ENCODE measurements around the gene MORN1. TPM values are rescaled to one million over a fixed set of nuclear protein-coding genes. Genes with fewer than 3 reads are reported as not detected.

Gene MORN1
- total RNA-seq, 4 donors from 2014 or later = 0.59 to 20.0 (median 9.5) TPM

DNA sequence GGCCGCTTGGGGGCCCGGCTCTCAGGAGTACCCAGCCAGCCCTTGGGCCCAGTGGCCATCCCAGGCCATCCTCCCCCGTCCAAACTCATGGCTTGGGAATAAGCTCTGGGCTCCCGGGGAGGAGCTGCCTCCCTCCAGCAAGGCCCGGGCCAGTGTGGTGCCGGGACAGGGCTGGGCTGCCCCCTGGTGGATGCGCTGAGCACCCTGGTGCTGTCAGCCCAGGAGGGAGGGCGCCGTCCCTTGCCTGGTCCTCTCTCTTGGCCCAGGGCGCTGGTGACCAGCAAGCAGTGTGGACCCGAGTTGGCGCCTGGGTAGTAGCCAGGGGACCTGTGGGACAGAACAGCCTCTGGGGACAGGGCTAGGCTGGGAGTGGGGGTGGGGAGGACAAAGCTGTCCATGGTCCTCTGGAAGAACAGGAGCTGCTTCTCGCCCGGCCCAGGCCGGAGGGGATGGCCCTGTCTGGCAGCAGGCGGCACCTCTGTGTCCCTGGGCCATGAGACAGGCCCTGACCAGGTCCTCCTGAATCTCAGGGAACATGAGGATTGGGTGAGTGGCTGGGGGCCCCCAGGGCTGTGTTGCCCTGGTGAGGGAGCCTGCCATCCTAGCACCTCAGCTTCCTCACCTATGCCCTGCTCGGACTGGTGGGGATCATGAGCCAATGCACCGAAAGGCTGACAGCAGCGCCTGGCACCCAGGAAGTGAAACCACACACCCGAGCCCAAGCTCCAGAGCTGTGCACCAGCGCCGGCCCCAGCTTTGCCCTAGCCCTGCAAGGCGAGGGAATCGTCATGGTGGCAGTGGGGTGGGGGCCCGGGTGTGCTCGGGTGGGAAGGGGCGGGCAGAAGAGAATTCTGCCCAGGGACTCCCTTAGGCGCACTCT lies 9.4 kb downstream of the MORN1 start:
- TF ChIP-seq, protein P1, sequence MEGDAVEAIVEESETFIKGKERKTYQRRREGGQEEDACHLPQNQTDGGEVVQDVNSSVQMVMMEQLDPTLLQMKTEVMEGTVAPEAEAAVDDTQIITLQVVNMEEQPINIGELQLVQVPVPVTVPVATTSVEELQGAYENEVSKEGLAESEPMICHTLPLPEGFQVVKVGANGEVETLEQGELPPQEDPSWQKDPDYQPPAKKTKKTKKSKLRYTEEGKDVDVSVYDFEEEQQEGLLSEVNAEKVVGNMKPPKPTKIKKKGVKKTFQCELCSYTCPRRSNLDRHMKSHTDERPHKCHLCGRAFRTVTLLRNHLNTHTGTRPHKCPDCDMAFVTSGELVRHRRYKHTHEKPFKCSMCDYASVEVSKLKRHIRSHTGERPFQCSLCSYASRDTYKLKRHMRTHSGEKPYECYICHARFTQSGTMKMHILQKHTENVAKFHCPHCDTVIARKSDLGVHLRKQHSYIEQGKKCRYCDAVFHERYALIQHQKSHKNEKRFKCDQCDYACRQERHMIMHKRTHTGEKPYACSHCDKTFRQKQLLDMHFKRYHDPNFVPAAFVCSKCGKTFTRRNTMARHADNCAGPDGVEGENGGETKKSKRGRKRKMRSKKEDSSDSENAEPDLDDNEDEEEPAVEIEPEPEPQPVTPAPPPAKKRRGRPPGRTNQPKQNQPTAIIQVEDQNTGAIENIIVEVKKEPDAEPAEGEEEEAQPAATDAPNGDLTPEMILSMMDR (IDR thresholded peaks at IDR 0.05) = peak; percentile 90 to 99 (median 98)
- TF ChIP-seq POLR2A (IDR thresholded peaks at IDR 0.05) = no peak
- intact Hi-C loops (cut with DNase I; ENCODE audit: low total_unique reads) = loop anchor here (2.0 to 10.0 kb wide), 2 partner anchors 67 to 187 kb away; partner anchors contain the start of gene FAAP20

DNA sequence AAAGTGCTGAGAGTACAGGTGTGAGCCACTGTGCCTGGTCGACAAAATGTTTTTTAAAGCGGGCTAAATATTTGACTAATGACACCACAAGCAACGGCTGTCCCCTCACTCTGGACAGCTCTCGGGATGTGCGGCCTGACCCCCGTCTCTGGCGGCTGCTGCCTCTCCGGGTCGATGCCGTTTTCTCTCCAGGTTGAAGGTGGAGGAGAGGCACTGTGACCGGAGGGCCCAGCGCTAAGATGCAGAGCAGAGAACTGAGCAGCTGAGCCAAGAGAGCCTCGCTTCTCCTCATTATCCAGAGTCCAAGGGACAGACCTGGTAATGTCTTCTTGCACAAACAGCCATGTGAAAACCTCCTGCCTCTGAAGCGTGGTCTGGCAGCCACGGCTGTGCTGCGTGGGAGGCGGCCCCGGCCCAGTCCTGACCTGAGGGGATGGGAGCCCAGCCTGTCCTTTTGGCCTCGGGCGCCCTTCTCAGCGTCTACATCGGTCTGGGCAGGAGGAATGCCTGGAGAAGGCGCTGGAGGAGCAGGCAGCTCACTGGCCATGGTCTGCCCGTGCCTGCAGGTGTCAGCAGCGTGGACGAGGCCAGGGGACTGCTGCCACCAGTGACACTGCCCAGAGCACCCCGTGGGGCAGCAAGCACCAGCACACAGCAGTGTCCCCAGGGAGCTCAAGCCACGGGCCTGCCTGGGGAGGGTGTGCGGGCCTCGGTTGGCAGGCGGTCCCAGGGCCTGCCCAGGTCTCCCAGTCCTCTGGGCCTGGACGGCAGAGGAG lies 10.3 kb downstream of the MORN1 start:
- Histone ChIP-seq H3K36me3 (no peaks in the 10 kb centered on the region), H3K27me3 (no peaks in the 10 kb centered on the region), H3K4me3 (no peak overlapping the region), H3K9me3 (no peaks in the 10 kb centered on the region), H3K4me1 (peaks cover 4 to 9% of the 10 kb centered on the region in 2 donors), H3K27ac (peak overlapping the region; percentile 55 to 57)
- peak in 1 of 2 donors; percentile 77 for DNase-seq
- TF ChIP-seq POLR2A (IDR thresholded peaks at IDR 0.05) = no peak
- TF ChIP-seq, protein P1 (IDR thresholded peaks at IDR 0.05) = no peak
- intact Hi-C loops (cut with DNase I; ENCODE audit: low total_unique reads) = loop anchor here (2.0 to 10.0 kb wide), 2 partner anchors 66 to 186 kb away; partner anchors contain the start of gene FAAP20

More for the DNA sequence above, 9.4 kb downstream of the MORN1 start:
- no peak overlapping the region for H3K4me3 ChIP-seq
- H3K9me3 ChIP-seq = no peaks in the 10 kb centered on the region
- DNase-seq = peak; percentile 82 to 88
- no peaks in the 10 kb centered on the region for H3K27me3 ChIP-seq
- peak overlapping the region; percentile 55 to 57 for H3K27ac ChIP-seq
- H3K36me3 ChIP-seq = no peaks in the 10 kb centered on the region
- peaks cover 4 to 9% of the 10 kb centered on the region in 2 donors for H3K4me1 ChIP-seq

DNA sequence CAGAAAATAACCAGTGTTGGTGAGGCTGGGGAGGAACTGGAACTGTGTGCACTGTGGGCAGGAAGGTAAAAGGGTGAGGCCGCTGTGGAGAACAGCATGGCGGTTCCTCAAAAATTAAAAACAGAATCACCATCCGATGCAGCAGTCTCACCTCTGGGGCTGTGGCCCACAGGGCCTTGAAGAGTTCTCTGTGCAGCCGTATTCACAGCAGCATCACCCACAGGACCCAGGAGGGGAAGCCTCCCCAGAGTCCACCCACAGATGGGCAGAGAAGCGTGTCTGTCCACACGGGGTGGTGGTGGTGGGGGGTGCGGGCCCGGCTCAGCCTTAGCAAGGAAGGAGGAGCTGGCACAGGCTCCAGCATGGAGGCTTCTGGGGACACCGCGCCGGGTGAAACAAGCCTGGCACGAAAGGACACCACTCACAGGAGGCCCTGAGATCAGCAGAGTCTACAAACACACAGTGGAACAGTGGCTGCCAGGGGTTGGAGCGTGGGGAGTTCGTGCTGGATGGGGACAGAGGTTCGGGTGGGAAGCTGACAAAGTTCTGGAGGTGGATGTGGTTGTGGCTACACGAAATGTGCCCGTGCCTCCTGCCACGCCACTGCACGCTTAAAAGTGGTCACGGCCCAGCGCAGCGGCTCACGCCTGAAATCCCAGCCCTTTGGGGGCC lies 11.5 kb downstream of the MORN1 start:
- Histone ChIP-seq H3K27ac (no peak overlapping the region), H3K36me3 (no peaks in the 10 kb centered on the region), H3K4me1 (peaks cover 4 to 9% of the 10 kb centered on the region in 2 donors), H3K4me3 (no peak overlapping the region), H3K27me3 (no peaks in the 10 kb centered on the region), H3K9me3 (no peaks in the 10 kb centered on the region)
- no peak for DNase-seq
- TF ChIP-seq POLR2A (IDR thresholded peaks at IDR 0.05) = no peak
- TF ChIP-seq, protein P1 (IDR thresholded peaks at IDR 0.05) = no peak
- intact Hi-C loops (cut with DNase I; ENCODE audit: low total_unique reads) = loop anchor here (2.0 to 10.0 kb wide), 2 partner anchors 65 to 185 kb away; partner anchors contain the start of gene FAAP20

DNA sequence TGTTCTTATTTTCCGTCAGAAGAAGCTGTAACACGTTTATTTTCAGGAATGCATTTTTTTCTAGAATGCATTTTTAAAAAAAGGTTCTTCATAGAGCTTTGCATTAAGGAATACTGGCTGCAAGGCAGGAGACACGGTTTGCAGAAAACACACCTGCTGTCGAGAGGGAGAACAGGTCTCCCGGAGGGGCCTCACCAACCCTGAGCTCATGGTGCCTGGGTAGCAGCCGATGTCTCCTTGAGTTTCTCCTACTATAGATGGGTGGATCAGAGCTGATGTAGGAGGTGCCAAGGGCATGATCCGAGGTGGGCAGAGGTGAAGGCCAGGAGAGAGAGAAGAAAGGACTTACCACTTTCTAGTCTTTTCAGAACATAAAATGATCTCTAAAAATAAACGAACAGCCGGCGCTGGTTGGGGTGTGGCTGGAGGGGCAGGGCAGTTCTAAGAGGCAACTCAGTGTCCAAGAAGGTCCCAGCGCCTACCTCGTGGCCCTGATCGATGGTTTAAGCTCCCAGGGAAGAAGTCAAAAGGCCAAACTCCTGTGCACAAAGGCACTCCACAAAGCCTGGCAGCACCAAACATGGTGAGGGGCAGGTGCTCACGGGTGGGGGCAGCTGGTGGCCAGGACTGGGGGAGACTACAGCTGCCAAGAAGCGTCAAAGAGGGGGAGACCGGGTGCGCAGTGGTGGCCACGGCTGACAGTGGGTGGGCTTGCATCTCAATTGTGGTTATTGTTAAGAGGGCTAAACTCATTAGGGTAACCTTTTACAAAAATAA lies 12.2 kb downstream of the MORN1 start:
- H3K36me3 ChIP-seq = no peaks in the 10 kb centered on the region
- H3K4me3 ChIP-seq = no peak overlapping the region
- intact Hi-C loops (cut with DNase I; ENCODE audit: low total_unique reads) = no loop called here
- H3K27ac ChIP-seq = no peak overlapping the region
- TF ChIP-seq, protein P1 (IDR thresholded peaks at IDR 0.05) = no peak
- no peak for TF ChIP-seq POLR2A (IDR thresholded peaks at IDR 0.05)
- DNase-seq = no peak
- H3K9me3 ChIP-seq = no peaks in the 10 kb centered on the region
- H3K27me3 ChIP-seq = no peaks in the 10 kb centered on the region
- peaks cover 4 to 9% of the 10 kb centered on the region in 2 donors for H3K4me1 ChIP-seq

Data from uterus (tissue), 4 donors.